Gastroesophageal sphincter (tissue), 3 donors: ENCODE measurements around the gene DCTN2.

Experiments used
- POLR2A ChIP-seq, 2 donors: fragments of 450-650 bp; IDR thresholded peaks; one replicate each; pipeline ENCODE4 v1.6.1; 2017; ENCODE audit warnings: antibody characterized with exemption in 2 of 2, mild to moderate bottlenecking in 2 of 2, moderate library complexity in 1 of 2
- POLR2AphosphoS5 ChIP-seq: sonication (generic); formaldehyde crosslinking; IDR thresholded peaks from one replicate; pipeline ENCODE4 v1.6.1; 2017; ENCODE audit warnings: antibody characterized with exemption
- TF ChIP-seq, protein P1 (sequence below), 4 experiments: fragments of 200-600 bp in 2 of 4; fragments of 450-650 bp in 2 of 4; sonication (generic) in 1 of 4; IDR thresholded peaks; one replicate each; pipeline ENCODE4 v1.5.1; 2017 to 2019; ENCODE audit warnings: antibody characterized with exemption in 4 of 4, mild to moderate bottlenecking in 2 of 4, moderate library complexity in 2 of 4

GRCh38 chr12:57481671-57482070, 65.3 kb downstream of the DCTN2 start:
- TF ChIP-seq, protein P1, sequence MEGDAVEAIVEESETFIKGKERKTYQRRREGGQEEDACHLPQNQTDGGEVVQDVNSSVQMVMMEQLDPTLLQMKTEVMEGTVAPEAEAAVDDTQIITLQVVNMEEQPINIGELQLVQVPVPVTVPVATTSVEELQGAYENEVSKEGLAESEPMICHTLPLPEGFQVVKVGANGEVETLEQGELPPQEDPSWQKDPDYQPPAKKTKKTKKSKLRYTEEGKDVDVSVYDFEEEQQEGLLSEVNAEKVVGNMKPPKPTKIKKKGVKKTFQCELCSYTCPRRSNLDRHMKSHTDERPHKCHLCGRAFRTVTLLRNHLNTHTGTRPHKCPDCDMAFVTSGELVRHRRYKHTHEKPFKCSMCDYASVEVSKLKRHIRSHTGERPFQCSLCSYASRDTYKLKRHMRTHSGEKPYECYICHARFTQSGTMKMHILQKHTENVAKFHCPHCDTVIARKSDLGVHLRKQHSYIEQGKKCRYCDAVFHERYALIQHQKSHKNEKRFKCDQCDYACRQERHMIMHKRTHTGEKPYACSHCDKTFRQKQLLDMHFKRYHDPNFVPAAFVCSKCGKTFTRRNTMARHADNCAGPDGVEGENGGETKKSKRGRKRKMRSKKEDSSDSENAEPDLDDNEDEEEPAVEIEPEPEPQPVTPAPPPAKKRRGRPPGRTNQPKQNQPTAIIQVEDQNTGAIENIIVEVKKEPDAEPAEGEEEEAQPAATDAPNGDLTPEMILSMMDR (IDR thresholded peaks at IDR 0.05), result no peak
- no peak for TF ChIP-seq POLR2AphosphoS5
- TF ChIP-seq POLR2A (IDR thresholded peaks at IDR 0.05), result no peak
